Esophagus squamous epithelium (tissue), 4 donors: ENCODE measurements around the gene MTLN.

ENCODE experiments used
- CTCF ChIP-seq, 6 experiments: fragments of 450-650 bp in 4 of 6; fragments of 200-600 bp in 2 of 6; sonication (generic) in 2 of 6; IDR thresholded peaks; one replicate each; pipeline ENCODE4 v1.5.1; 2016 to 2019; ENCODE audit warnings: antibody characterized with exemption in 6 of 6, mild to moderate bottlenecking in 4 of 6, moderate library complexity in 4 of 6
- POLR2A ChIP-seq, 4 donors: fragments of 450-650 bp; IDR thresholded peaks; one replicate each; pipeline ENCODE4 v1.6.1; 2017; ENCODE audit warnings: antibody characterized with exemption in 4 of 4, mild to moderate bottlenecking in 4 of 4, moderate library complexity in 3 of 4

- TF ChIP-seq CTCF (IDR thresholded peaks at IDR 0.05): no peak
- TF ChIP-seq POLR2A (IDR thresholded peaks at IDR 0.05): no peak
Observed at GRCh38 chr2:110205660-110206455, 6.5 kb downstream of the MTLN start.
